CD4-positive, alpha-beta T cell treated with Interferon gamma for 1 hour (primary cell): Measurements from ENCODE around the gene CDK3.
"Not testable (repeated sequence)": the region's sequence is repeated elsewhere in the genome, so short reads cannot be mapped to it uniquely, and the experiment has no call there.

Experiments
- DNase-seq: peaks from one replicate; pipeline ENCODE4 v3.0.0-alpha.2; 2020

Gene CDK3

DNA sequence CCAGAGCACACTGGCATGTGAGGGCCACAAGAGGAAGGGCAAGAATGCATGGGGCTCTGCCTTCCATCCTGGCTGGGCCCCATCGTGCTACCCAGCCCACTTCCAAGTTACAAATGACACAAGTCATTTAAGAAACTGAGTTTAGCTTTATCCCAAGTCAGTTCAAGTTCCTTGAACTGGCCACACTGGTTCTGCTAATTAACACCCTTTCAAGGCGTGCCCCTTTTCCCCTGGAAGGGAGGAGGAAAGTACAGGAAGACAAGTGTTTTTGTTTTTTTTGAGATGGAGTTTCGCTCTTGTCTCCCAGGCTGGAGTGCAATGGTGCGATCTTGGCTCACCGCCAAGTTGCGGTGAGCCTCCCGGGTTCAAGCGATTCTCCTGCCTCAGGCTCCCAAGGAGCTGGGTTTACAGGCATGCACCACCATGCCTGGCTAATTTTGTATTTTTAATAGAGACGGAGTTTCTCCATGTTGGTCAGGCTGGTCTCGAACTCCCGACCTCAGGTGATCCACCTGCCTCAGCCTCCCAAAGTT, 43.9 kb downstream of the CDK3 start:
- not testable (repeated sequence) for DNase-seq

DNA sequence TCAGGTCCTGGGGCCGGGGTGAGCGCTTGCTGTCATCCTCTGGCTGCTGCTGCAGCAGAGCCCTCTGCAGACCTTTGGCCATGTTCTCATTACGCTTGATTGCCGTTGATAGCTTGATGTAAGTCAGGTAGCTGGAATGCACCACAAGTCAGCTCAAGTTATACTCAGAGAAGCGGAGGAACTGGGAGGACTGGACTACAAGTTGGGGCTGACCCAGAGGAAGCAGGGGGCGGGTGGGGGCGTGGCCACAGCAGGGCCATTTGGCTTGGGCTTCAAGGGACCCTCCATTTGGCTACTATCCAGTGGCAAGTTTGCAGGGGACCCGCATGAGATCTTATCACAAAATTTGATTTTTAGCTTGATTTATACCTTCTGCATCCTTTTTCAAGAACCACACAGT, 45.4 kb downstream of the CDK3 start:
- no peak for DNase-seq

DNA sequence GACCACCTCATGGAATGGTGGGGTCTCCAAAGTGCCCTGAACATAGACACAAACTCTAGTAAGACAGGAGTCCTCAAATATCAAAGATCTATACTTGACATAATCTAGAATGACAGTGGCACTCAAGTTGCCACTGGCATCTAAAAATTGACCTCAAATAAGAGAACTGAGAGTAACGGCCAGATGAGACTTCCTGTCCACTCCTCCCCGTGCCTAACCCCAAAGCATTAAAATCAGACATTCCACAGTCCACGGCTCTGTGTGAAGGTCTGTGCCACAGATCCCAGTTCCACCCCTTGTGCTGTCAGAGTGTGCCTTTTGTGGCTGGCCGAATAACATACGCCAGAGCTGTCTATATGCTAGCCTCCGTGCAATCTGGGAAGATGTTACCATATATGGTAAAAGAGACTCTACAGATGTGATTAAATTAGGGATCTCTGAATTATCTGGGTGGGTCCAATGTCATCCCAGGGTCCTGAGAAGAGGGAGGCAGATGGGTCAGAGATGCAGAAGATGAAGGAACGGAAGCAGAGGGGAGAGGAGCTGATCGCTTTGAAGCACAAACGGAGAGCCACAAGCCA, 47.5 kb downstream of the CDK3 start:
- no peak for DNase-seq

DNA sequence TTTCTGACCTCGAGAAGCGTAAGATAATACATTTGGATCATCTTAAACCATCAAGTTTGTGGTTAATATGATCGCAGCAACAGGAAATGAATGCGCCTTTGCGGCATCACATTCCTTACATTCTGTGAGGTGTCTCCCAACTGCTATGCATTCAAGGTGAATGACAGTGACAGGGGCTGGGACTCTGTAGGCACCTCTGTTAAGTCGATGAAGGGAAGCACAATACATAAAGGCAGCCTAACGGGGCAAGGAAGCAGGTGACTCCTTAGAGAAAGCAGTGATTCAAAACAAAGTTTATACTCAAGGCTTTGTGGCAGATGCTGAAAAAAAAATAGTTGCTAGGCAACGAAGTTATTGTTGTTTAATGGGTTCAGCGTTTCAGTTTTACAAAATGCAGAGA, 48.1 kb downstream of the CDK3 start:
- no peak for DNase-seq

DNA sequence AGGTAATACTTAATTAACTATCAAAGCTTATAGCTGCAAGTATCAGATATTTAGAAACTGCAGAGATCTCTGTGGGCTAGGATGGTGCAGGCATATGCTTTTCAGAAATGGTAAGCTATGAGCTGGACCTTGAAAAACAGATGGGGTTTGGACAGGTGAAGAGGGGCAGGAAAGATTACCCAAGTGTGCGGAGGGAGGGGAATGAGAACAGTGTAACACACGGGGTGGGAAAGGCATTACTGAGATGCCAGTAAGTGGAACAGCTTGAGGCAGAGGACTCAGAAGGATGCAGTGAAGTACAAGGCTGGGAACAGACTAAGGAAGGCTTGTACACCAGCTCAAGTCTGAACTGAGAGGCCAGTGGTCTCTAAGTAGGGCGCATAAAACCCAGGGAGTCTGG, 48.6 kb downstream of the CDK3 start:
- DNase-seq: no peak

DNA sequence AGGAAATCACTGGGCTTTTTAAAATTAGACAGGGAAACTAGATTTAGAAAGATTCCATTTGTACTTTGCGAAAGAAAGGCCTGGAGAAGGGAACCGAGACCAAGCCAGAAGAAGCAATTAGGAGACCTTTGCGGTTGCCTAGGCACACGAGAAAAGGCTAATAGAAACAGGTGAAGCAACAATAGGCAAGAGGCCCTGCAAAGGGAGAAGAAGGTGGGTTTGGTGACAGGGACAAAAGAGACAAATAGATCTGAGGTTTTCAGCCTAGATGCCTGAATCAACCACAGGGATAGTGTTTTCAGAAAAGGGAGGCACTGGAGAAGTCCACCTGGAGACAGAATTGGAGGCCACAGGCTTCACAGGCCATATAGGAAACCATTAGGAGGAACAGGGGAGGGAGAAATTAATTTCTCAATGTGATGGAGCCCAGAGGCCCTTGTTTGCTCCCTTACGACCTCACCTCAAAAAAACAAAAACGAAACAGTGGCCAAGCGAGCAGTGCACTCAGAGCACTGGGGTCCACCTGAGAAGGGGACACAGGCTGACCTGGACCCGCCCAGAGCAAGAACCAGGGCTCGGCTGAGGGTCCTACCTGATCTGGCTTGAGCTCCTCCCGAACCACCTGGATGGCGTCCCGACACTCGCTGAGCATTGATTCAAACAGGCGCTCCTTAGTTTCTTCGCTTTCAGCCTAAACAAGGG, 49.3 kb downstream of the CDK3 start:
- DNase-seq: no peak

DNA sequence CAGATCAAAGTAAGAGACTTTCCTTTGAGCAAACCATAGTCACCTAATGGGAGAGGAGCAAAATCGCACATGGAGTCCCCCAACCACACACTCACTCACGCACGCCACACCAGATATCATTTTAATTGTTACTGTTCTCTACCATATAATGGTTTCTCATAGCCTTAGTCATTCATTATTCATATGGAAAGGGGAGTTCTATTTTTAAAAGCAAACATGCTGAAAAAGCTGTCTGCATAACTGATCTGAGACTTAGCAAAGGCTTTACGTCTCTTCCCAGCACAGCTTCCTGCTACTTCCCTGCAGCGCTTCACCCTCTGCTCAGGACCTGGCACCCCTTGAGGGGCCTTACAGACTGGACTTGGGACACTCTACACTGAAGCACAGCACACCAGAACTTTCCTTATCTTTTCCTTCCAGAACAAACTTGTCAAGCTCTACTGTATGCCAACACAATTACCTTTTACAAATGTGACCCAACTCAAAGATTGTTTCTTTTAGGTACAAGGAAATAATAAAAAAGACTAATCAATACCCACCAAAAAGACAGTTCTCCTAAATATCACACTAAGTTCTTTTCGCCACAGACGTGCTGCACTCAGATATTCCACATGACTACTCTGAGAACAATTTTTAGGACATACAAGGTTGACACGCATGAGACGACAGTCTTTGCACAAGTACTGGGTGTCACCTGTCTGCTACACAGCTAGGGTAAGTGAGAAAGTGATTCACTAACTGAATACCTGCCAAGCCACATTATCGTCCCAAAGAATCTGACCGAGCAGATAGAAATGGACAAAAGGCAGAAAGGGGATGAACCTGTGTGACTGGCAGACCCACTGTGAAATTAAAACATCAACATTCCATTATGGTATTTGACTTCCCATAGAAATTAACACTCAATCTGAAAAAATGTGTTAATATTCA, 50.1 kb downstream of the CDK3 start:
- DNase-seq: no peak

DNA sequence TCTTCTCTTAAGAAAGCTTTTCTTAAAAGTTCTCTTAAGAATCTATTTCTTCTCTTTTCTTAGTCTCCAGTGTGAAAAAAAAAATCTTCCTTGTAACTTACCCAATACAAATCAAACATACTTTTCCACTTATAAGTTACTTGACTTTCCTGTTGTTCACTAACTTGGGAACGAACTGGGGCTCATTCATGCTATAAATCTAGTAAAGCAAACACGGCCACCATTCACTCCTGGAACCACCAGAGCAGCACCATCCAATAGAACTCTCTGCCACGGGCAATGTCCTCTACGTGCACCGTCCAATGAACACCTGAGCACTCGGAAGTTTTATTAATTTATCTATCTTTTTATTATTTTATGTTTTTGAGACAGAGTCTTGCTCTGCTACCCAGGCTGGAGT, 50.9 kb downstream of the CDK3 start:
- DNase-seq: no peak

DNA sequence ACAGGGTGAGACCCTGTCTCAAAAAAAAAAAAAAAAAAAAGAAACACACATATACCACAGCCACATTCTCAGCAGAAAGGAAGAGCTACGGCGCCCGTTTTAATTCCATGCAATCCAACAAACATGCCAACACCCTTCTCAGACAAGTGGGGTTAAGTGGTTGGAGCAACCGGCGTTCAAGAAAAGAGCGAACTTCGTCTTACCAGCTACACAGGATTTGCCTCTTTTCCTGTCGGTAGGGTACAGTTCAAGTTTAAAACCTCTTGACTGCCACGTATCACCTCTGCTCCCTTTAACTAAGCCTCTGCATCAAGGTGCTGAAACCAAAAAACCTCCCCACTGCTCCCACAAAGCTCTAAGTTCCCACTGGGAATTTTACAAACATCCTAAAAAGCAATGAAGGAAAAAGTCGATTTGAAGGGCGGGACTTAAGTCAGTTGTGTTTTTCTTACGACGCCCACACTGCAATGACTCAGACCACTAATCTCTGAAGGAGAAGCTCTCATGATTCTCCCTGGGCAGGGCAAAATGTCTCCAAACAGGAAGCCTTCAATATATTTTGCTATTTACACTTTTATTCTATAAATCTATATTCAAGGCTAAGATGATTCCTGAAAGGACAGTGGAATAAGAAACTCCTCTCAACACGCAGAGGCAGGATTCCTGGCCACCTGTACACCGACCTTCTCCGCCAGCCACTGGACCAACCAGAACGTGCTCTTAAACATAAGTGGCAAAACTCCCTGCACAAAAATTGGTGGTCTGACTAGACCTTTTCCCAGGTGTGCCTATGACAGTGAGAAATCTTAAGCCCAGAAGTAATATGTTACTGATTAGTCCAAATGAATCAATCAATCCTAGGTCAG, 52.8 kb downstream of the CDK3 start:
- no peak for DNase-seq

DNA sequence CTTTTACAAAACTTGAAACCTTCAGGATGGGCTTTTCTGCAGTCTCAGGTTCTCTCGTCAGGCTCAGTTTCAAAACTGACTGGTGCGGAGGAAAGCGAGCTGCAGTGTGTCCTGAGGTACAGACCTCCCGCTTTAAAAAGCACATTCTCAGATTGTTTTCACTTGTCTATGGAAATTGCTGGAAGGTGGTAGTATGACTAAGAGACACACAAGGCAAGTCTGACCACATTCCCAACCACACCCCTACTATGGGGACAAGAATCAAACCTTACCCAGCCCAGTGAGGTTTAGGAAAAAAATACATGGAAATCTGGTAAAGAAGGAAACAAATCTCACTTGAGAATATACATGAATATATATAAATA, 53.4 kb downstream of the CDK3 start:
- no peak for DNase-seq
